ENCODE data around the gene DSTYK.

DNA sequence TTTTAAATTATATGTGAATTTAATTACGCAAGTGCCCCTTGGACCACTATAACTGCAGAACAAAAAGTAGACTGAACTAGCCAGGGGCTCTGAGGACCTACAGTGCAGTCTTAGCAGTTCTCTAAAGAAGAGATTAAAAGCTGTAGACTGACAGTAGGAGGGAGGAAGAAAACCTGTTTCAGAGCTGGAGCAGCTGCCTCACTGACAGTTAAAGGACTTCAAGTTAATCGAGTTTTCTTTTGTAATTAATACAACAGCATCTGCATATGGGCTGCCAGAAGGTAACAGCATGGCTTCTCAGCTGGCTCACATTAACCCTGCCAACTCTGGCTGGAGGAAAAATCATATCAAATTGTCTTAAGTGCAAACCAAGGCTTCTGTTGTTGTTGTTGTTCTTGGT is 19.9 kb downstream of the DSTYK start:
- TF ChIP-seq CTCF (IDR thresholded peaks at IDR 0.05) (no peak), POLR2AphosphoS5 (IDR thresholded peaks at IDR 0.05; ENCODE audit: low read depth, low read length) (no peak), SIN3A (IDR thresholded peaks at IDR 0.05; ENCODE audit: borderline replicate concordance, insufficient read depth, low read depth, low read length) (no peak)
